Smooth muscle cell (in vitro differentiated cells): ENCODE measurements around the gene KRT72. TPM values are rescaled to one million over a fixed set of nuclear protein-coding genes. Genes with fewer than 3 reads are reported as not detected.

Source experiments
- DNase-seq: peaks from one replicate; lab custom pipeline; 2025; ENCODE audit not compliant: unreplicated experiment; lab: John Stamatoyannopoulos, UW
- H2AFZ ChIP-seq: fragments of 200-600 bp; sonication (generic); 2 replicates; pipeline ENCODE4 v1.6.0; 2016; ENCODE audit warnings: antibody characterized with exemption, low read depth, mild to moderate bottlenecking
- H3F3A ChIP-seq: fragments of 200-600 bp; sonication (generic); 2 replicates; pipeline ENCODE4 v1.6.0; 2017; ENCODE audit warnings: antibody characterized with exemption, low read depth
- H3K27ac ChIP-seq: fragments of 200-600 bp; sonication (generic); 2 replicates; pipeline ENCODE4 v1.5.1; 2016; ENCODE audit warnings: low read depth, mild to moderate bottlenecking
- H3K27me3 ChIP-seq: fragments of 200-600 bp; sonication (generic); 2 replicates; pipeline ENCODE4 v1.6.1; 2016; ENCODE audit warnings: low read depth, mild to moderate bottlenecking
- H3K36me3 ChIP-seq: fragments of 200-600 bp; sonication (generic); 2 replicates; pipeline ENCODE4 v1.5.1; 2016; ENCODE audit warnings: low read depth
- H3K4me1 ChIP-seq: fragments of 200-600 bp; sonication (generic); 2 replicates; pipeline ENCODE4 v1.5.1; 2016; ENCODE audit warnings: low read depth
- H3K4me2 ChIP-seq: fragments of 200-600 bp; sonication (generic); 2 replicates; pipeline ENCODE4 v1.6.0; 2016; ENCODE audit warnings: mild to moderate bottlenecking
- H3K4me3 ChIP-seq: fragments of 200-600 bp; sonication (generic); 2 replicates; pipeline ENCODE4 v1.5.1; 2016; ENCODE audit warnings: mild to moderate bottlenecking
- H3K79me2 ChIP-seq: fragments of 200-600 bp; sonication (generic); 2 replicates; pipeline ENCODE4 v1.6.0; 2016; ENCODE audit warnings: low read depth, mild to moderate bottlenecking
- H3K9ac ChIP-seq: fragments of 200-600 bp; sonication (generic); 2 replicates; pipeline ENCODE4 v1.6.0; 2016; ENCODE audit warnings: low read depth
- H3K9me3 ChIP-seq: fragments of 200-600 bp; sonication (generic); replicated peaks from 2 replicates; pipeline ENCODE4 v1.5.1; 2016; ENCODE audit warnings: low read depth
- H4K20me1 ChIP-seq: fragments of 200-600 bp; sonication (generic); 2 replicates; pipeline ENCODE4 v1.6.0; 2016; ENCODE audit warnings: low read depth
- CTCF ChIP-seq: fragments of 200-600 bp; sonication (generic); IDR thresholded peaks from 2 replicates; pipeline ENCODE4 v1.5.1; 2017; ENCODE audit warnings: borderline replicate concordance, mild to moderate bottlenecking, antibody characterized with exemption; ENCODE audit not compliant: insufficient read depth, poor library complexity, severe bottlenecking
- WGBS: methylation state at CpG from one replicate; pipeline ENCODE4 v1.1.7; 2016; ENCODE audit warnings: low lambda C conversion rate; 5-methylcytosine and 5-hydroxymethylcytosine counted together
- polyA plus RNA-seq: library from polyadenylated mRNA; unstranded; fragments of >200 nt; fragmentation: Nextera tagmentation; extraction: Ambion mirVana; gene quantifications from 2 replicates; pipeline ENCODE4 v1.2.1, GENCODE V29; 2016
- total RNA-seq: library from RNA; depleted of rRNA; stranded (reverse); fragments of >200 nt; gene quantifications from 2 replicates; pipeline ENCODE4 v1.2.3, GENCODE V29; 2014

KRT72 gene
- total and polyA plus RNA-seq, 2 experiments from 2014 or later: not detected

GRCh38 chr12:52566847-52567291 lies 34.4 kb downstream of the KRT72 start:
- no peak overlapping the region for H3K27ac ChIP-seq

GRCh38 chr12:52564582-52564981 lies 36.7 kb downstream of the KRT72 start:
- Histone ChIP-seq H3K36me3 (no peaks in the 10 kb centered on the region), H3K79me2 (no peaks in the 10 kb centered on the region), H3K27ac (no peak overlapping the region), H3K27me3 (peaks cover 42% of the 10 kb centered on the region), H3F3A (no peaks in the 10 kb centered on the region), H3K4me2 (no peak overlapping the region), H3K4me3 (no peak overlapping the region), H3K4me1 (no peaks in the 10 kb centered on the region), H3K9me3 (no peaks in the 10 kb centered on the region), H3K9ac (no peak overlapping the region), H4K20me1 (no peaks in the 10 kb centered on the region), H2AFZ (no peak overlapping the region)
- WGBS: 64% methylated on average over 1 of the region's 1 CpG
- no peak for DNase-seq
- TF ChIP-seq CTCF: no peak

More at GRCh38 chr12:52566847-52567291, 34.4 kb downstream of the KRT72 start:
- no peak for TF ChIP-seq CTCF
- Histone ChIP-seq H3K27me3 (peaks cover 21% of the 10 kb centered on the region), H3K79me2 (no peaks in the 10 kb centered on the region), H3K4me3 (no peak overlapping the region), H4K20me1 (no peaks in the 10 kb centered on the region), H3K9me3 (no peaks in the 10 kb centered on the region), H3F3A (no peaks in the 10 kb centered on the region), H3K4me2 (no peak overlapping the region), H3K36me3 (no peaks in the 10 kb centered on the region), H2AFZ (no peak overlapping the region), H3K9ac (no peak overlapping the region), H3K4me1 (no peaks in the 10 kb centered on the region)
- WGBS: 79% methylated on average over 8 of the region's 8 CpGs
- DNase-seq: no peak

GRCh38 chr12:52561880-52562449 lies 39.3 kb downstream of the KRT72 start:
- Histone ChIP-seq H3K9me3 (no peaks in the 10 kb centered on the region), H3K36me3 (no peaks in the 10 kb centered on the region), H3K9ac (no peak overlapping the region), H2AFZ (no peak overlapping the region), H3K79me2 (no peaks in the 10 kb centered on the region), H3K4me1 (no peaks in the 10 kb centered on the region), H3F3A (no peaks in the 10 kb centered on the region), H4K20me1 (no peaks in the 10 kb centered on the region), H3K4me3 (no peak overlapping the region), H3K27ac (no peak overlapping the region), H3K4me2 (no peak overlapping the region), H3K27me3 (peaks cover 48% of the 10 kb centered on the region)
- DNase-seq: no peak
- WGBS: 71% methylated on average over 3 of the region's 3 CpGs
- TF ChIP-seq CTCF: peak; percentile 32

GRCh38 chr12:52559979-52560378 lies 41.3 kb downstream of the KRT72 start:
- no peak overlapping the region for H2AFZ ChIP-seq
- no peaks in the 10 kb centered on the region for H4K20me1 ChIP-seq
- WGBS: 93% methylated on average over 4 of the region's 4 CpGs
- TF ChIP-seq CTCF: no peak
- H3K4me2 ChIP-seq: no peak overlapping the region
- H3K36me3 ChIP-seq: no peaks in the 10 kb centered on the region
- H3K9me3 ChIP-seq: no peaks in the 10 kb centered on the region
- no peak for DNase-seq
- H3K9ac ChIP-seq: no peak overlapping the region
- H3K4me3 ChIP-seq: no peak overlapping the region
- H3K4me1 ChIP-seq: no peaks in the 10 kb centered on the region
- no peaks in the 10 kb centered on the region for H3K79me2 ChIP-seq
- no peak overlapping the region for H3K27ac ChIP-seq
- no peaks in the 10 kb centered on the region for H3F3A ChIP-seq
- peaks cover 39% of the 10 kb centered on the region for H3K27me3 ChIP-seq
